HepG2 (cell line): Measurements from ENCODE around the gene TRIM27. TPM values are rescaled to one million over a fixed set of nuclear protein-coding genes. Genes with fewer than 3 reads are reported as not detected.

Source experiments
- HMG20A ChIP-seq: IDR thresholded peaks from 2 replicates; pipeline ENCODE4 v1.6.1; 2016; ENCODE audit warnings: borderline replicate concordance
- JDP2 ChIP-seq: sonication (generic); formaldehyde crosslinking; IDR thresholded peaks from 2 replicates; pipeline ENCODE4 v1.8.1; 2022; ENCODE audit warnings: missing genetic modification reagents, borderline replicate concordance
- MAZ ChIP-seq, 2 experiments: sonication (generic) in 1 of 2; formaldehyde crosslinking in 1 of 2; IDR thresholded peaks; 2 replicates each; pipeline versions ENCODE4 v1.5.0 to v1.6.1; 2012 to 2020; ENCODE audit warnings: low read depth in 2 of 2, mild to moderate bottlenecking in 2 of 2, borderline replicate concordance in 1 of 2, improper control_type of control experiment in 1 of 2, low read length in 1 of 2, missing genetic modification reagents in 1 of 2, moderate library complexity in 1 of 2
- MYC ChIP-seq: sonication (generic); formaldehyde crosslinking; IDR thresholded peaks from 2 replicates; pipeline ENCODE4 v1.9.0; 2021; ENCODE audit warnings: missing genetic modification reagents, borderline replicate concordance
- PTBP1 ChIP-seq: fragments of 200-400 bp; formaldehyde crosslinking; IDR thresholded peaks from 2 replicates; pipeline ENCODE4 v1.6.1; 2018; ENCODE audit warnings: low read length, low read depth; ENCODE audit not compliant: poor library complexity, severe bottlenecking
- RBM39 ChIP-seq: fragments of 200-400 bp; formaldehyde crosslinking; IDR thresholded peaks from one replicate; pipeline ENCODE4 v1.6.1; 2018; ENCODE audit warnings: antibody characterized with exemption, mild to moderate bottlenecking, low read depth, low read length; ENCODE audit not compliant: poor library complexity, severe bottlenecking
- RFXANK ChIP-seq: IDR thresholded peaks from 2 replicates; pipeline ENCODE4 v1.6.1; 2016
- SATB2 ChIP-seq: sonication (generic); formaldehyde crosslinking; IDR thresholded peaks from 2 replicates; pipeline ENCODE4 v1.5.0; 2020; ENCODE audit warnings: missing genetic modification reagents
- YEATS4 ChIP-seq: sonication (generic); formaldehyde crosslinking; IDR thresholded peaks from 2 replicates; pipeline ENCODE4 v1.4.0; 2020; ENCODE audit warnings: missing genetic modification reagents, borderline replicate concordance
- ZBTB3 ChIP-seq: sonication (generic); formaldehyde crosslinking; IDR thresholded peaks from 2 replicates; pipeline ENCODE4 v1.4.0; 2020; ENCODE audit warnings: low read depth, mild to moderate bottlenecking, moderate library complexity, missing genetic modification reagents, borderline replicate concordance
- ZNF264 ChIP-seq: sonication (generic); formaldehyde crosslinking; IDR thresholded peaks from 2 replicates; pipeline ENCODE4 v1.4.0; 2020; ENCODE audit warnings: missing genetic modification reagents
- ZNF496 ChIP-seq: sonication (generic); formaldehyde crosslinking; IDR thresholded peaks from 2 replicates; pipeline ENCODE4 v1.8.1; 2023; ENCODE audit warnings: mild to moderate bottlenecking, moderate library complexity, missing genetic modification reagents; ENCODE audit not compliant: insufficient replicate concordance
- ZNF546 ChIP-seq: sonication (generic); formaldehyde crosslinking; conservative IDR thresholded peaks from 2 replicates; pipeline ENCODE4 v1.8.1; 2023; ENCODE audit warnings: mild to moderate bottlenecking, missing genetic modification reagents
- ZNF552 ChIP-seq: sonication (generic); formaldehyde crosslinking; IDR thresholded peaks from 2 replicates; pipeline ENCODE4 v1.9.0; 2022; ENCODE audit warnings: missing genetic modification reagents, mild to moderate bottlenecking, borderline replicate concordance
- ZNF691 ChIP-seq: sonication (generic); formaldehyde crosslinking; IDR thresholded peaks from 2 replicates; pipeline ENCODE4 v1.4.0; 2020; ENCODE audit warnings: missing genetic modification reagents, low read depth, mild to moderate bottlenecking, borderline replicate concordance
- ZNF781 ChIP-seq: sonication (generic); formaldehyde crosslinking; IDR thresholded peaks from 2 replicates; pipeline ENCODE4 v1.5.1; 2020; ENCODE audit warnings: borderline replicate concordance, mild to moderate bottlenecking, missing genetic modification reagents; ENCODE audit errors: not compliant biosample characterization
- polyA plus RNA-seq, 8 experiments: library from polyadenylated mRNA; depleted of rRNA in 3 of 8; stranded (reverse) in 7 of 8; unstranded in 1 of 8; fragments of >200 nt; fragmentation: Illumina TruSeq in 4 of 8; extraction: Trizol in 4 of 8; gene quantifications; 2 replicates each; pipeline versions ENCODE4 v1.2.1 to v1.2.3, GENCODE V29; 2011 to 2016; ENCODE audit warnings: low read depth in 4 of 8, missing spikeins in 1 of 8, mixed read lengths in 1 of 8; ENCODE audit not compliant: insufficient read depth in 1 of 8
- total RNA-seq, 5 experiments: library from RNA; depleted of rRNA; stranded (reverse); fragments of >200 nt; fragmentation: Illumina TruSeq; extraction: Trizol; gene quantifications; 2 replicates each; pipeline ENCODE4 v1.2.3, GENCODE V29; 2016; ENCODE audit warnings: low read depth in 1 of 5
- TF ChIP-seq, protein P1 (sequence below): sonication (generic); formaldehyde crosslinking; IDR thresholded peaks from 2 replicates; pipeline ENCODE4 v1.4.0; 2020; ENCODE audit warnings: missing genetic modification reagents
- TF ChIP-seq, protein P2 (sequence below): sonication (generic); formaldehyde crosslinking; IDR thresholded peaks from 2 replicates; pipeline ENCODE4 v1.4.0; 2020; ENCODE audit warnings: mild to moderate bottlenecking, missing genetic modification reagents
- TF ChIP-seq, protein P3 (sequence below): sonication (generic); formaldehyde crosslinking; IDR thresholded peaks from 2 replicates; pipeline ENCODE4 v1.5.1; 2020; ENCODE audit warnings: mild to moderate bottlenecking, missing genetic modification reagents, borderline replicate concordance

Gene TRIM27
- total and polyA plus RNA-seq, 2 of the 13 experiments (the other 11 are each of a cell fraction or from before 2014, with no cell fraction given) = 88.6 to 112 TPM

DNA sequence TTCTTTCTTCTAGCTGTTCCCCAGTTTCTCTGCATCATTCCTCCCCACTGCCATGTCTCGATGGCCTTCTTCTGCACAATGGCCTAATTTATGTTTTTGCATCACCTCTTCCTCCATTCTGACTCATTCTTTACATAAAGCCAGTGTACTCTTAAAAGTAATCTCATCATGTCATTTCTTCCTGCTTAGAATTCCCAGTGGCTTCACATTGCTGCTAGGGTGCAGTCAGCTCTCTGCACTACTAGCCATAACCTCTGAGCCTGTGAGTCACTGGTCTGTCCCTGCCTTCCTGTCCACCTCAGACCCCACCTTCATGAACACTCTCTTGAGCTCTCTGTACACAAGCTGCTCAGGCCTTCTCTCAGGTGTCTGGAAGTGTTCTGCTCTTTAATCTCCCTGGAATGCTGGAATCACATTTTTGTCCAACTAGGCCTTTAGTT is 24.1 kb upstream of the TRIM27 start (continued):
- TF ChIP-seq ZNF546 (CRISPR knock-in tag) = no peak
- no peak for TF ChIP-seq JDP2 (CRISPR knock-in tag)
- TF ChIP-seq, protein P1, sequence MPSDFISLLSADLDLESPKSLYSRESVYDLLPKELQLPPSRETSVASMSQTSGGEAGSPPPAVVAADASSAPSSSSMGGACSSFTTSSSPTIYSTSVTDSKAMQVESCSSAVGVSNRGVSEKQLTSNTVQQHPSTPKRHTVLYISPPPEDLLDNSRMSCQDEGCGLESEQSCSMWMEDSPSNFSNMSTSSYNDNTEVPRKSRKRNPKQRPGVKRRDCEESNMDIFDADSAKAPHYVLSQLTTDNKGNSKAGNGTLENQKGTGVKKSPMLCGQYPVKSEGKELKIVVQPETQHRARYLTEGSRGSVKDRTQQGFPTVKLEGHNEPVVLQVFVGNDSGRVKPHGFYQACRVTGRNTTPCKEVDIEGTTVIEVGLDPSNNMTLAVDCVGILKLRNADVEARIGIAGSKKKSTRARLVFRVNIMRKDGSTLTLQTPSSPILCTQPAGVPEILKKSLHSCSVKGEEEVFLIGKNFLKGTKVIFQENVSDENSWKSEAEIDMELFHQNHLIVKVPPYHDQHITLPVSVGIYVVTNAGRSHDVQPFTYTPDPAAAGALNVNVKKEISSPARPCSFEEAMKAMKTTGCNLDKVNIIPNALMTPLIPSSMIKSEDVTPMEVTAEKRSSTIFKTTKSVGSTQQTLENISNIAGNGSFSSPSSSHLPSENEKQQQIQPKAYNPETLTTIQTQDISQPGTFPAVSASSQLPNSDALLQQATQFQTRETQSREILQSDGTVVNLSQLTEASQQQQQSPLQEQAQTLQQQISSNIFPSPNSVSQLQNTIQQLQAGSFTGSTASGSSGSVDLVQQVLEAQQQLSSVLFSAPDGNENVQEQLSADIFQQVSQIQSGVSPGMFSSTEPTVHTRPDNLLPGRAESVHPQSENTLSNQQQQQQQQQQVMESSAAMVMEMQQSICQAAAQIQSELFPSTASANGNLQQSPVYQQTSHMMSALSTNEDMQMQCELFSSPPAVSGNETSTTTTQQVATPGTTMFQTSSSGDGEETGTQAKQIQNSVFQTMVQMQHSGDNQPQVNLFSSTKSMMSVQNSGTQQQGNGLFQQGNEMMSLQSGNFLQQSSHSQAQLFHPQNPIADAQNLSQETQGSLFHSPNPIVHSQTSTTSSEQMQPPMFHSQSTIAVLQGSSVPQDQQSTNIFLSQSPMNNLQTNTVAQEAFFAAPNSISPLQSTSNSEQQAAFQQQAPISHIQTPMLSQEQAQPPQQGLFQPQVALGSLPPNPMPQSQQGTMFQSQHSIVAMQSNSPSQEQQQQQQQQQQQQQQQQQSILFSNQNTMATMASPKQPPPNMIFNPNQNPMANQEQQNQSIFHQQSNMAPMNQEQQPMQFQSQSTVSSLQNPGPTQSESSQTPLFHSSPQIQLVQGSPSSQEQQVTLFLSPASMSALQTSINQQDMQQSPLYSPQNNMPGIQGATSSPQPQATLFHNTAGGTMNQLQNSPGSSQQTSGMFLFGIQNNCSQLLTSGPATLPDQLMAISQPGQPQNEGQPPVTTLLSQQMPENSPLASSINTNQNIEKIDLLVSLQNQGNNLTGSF = no peak
- no peak for TF ChIP-seq RFXANK (CRISPR knock-in tag)
- TF ChIP-seq ZBTB3 = no peak
- TF ChIP-seq YEATS4 (CRISPR knock-in tag) = no peak
- TF ChIP-seq PTBP1 = no peak
- TF ChIP-seq SATB2 (CRISPR knock-in tag) = no peak
- no peak for TF ChIP-seq RBM39
- no peak for TF ChIP-seq MAZ (IDR thresholded peaks at IDR 0.05; ENCODE audit: borderline replicate concordance, low read depth, low read length)
- TF ChIP-seq MAZ (CRISPR knock-in tag; IDR thresholded peaks at IDR 0.05; ENCODE audit: low read depth) = no peak
- no peak for TF ChIP-seq MYC (CRISPR knock-in tag)
- TF ChIP-seq ZNF781 (CRISPR knock-in tag) = no peak
- TF ChIP-seq ZNF496 (CRISPR knock-in tag) = no peak
- TF ChIP-seq ZNF691 (CRISPR knock-in tag) = peak; percentile 40; the same call in 1 of the 2 replicates
- TF ChIP-seq, protein P2, sequence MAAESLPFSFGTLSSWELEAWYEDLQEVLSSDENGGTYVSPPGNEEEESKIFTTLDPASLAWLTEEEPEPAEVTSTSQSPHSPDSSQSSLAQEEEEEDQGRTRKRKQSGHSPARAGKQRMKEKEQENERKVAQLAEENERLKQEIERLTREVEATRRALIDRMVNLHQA (CRISPR knock-in tag) = no peak
- no peak for TF ChIP-seq ZNF552
- 0 out of 2 replicates have a peak, but pooled peaks have one; percentile 17 for TF ChIP-seq ZNF264 (CRISPR knock-in tag)
- TF ChIP-seq, protein P3, sequence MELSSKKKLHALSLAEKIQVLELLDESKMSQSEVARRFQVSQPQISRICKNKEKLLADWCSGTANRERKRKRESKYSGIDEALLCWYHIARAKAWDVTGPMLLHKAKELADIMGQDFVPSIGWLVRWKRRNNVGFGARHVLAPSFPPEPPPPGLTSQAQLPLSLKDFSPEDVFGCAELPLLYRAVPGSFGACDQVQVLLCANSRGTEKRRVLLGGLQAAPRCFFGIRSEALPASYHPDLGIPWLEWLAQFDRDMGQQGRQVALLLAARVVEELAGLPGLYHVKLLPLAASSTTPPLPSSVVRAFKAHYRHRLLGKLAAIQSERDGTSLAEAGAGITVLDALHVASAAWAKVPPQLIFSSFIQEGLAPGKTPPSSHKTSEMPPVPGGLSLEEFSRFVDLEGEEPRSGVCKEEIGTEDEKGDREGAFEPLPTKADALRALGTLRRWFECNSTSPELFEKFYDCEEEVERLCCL (CRISPR knock-in tag) = no peak
- peak; percentile 48; the same call in 1 of the 2 replicates for TF ChIP-seq HMG20A (CRISPR knock-in tag)
